Measurements from ENCODE around the gene PSME4.

DNA sequence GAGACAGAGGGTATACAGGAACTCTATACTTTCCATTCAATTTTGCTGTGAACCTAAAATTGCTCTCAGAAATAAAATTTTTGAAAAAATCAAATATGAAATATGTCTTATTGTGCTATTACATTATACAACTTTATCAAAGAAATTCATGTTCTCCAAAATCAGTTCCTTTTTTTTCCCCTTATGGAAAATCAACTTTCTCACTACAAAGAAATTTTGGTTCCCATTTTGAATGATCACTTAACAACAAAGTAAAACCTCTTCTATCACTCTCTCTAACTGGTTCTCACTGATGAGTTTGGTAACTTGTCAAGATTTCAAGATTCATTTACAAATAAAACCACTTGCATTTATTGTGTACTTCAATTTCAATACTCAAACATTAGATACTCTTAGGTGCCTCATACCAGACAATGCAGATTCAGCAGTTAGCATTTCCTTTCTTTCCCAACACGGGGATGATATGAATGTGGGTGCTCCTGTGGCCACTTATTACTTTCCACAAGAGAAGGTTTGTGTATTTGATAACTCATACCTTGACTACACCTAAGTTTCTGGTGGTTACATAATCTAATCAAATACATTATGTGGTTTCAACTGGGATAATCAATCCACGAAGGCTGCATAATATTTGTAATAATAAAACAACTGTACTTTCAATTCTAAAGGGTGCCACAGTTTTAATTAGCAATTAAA lies 6.4 kb downstream of the PSME4 start:
- TF ChIP-seq ZNF292 (CRISPR knock-in tag; IDR thresholded peaks at IDR 0.05; ENCODE audit: borderline replicate concordance, low read depth) (no peak), MAX (IDR thresholded peaks at IDR 0.05) (no peak), EP300 (IDR thresholded peaks at IDR 0.05; ENCODE audit: low read depth in 2 of 2, low read length in 2 of 2) (no peak), EP300 (CRISPR knock-in tag; IDR thresholded peaks at IDR 0.05; ENCODE audit: borderline replicate concordance) (no peak), HOXD1 (CRISPR knock-in tag; IDR thresholded peaks at IDR 0.05) (no peak), PRDM15 (CRISPR knock-in tag; IDR thresholded peaks at IDR 0.05) (no peak), CBX5 (CRISPR knock-in tag; IDR thresholded peaks at IDR 0.05; ENCODE audit: borderline replicate concordance) (no peak), POLR2A (IDR thresholded peaks at IDR 0.05; ENCODE audit: insufficient read depth in 1 of 2, low read depth in 2 of 2, low read length in 2 of 2) (no peak), THAP7 (CRISPR knock-in tag; IDR thresholded peaks at IDR 0.05) (no peak), IRF2 (CRISPR knock-in tag; IDR thresholded peaks at IDR 0.05) (no peak), SP2 (CRISPR knock-in tag; IDR thresholded peaks at IDR 0.05) (no peak), CBX2 (IDR thresholded peaks at IDR 0.05; ENCODE audit: low read depth, low read length) (no peak), CBX2 (CRISPR knock-in tag; IDR thresholded peaks at IDR 0.05; ENCODE audit: low read depth) (no peak)
- TF ChIP-seq, protein P1, sequence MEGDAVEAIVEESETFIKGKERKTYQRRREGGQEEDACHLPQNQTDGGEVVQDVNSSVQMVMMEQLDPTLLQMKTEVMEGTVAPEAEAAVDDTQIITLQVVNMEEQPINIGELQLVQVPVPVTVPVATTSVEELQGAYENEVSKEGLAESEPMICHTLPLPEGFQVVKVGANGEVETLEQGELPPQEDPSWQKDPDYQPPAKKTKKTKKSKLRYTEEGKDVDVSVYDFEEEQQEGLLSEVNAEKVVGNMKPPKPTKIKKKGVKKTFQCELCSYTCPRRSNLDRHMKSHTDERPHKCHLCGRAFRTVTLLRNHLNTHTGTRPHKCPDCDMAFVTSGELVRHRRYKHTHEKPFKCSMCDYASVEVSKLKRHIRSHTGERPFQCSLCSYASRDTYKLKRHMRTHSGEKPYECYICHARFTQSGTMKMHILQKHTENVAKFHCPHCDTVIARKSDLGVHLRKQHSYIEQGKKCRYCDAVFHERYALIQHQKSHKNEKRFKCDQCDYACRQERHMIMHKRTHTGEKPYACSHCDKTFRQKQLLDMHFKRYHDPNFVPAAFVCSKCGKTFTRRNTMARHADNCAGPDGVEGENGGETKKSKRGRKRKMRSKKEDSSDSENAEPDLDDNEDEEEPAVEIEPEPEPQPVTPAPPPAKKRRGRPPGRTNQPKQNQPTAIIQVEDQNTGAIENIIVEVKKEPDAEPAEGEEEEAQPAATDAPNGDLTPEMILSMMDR (CRISPR knock-in tag; IDR thresholded peaks at IDR 0.05) = no peak

Data from HepG2 (cell line).